T1000 (cell line): Measurements from ENCODE around the gene NDUFS1.
"Not testable (repeated sequence)": the region's sequence is repeated elsewhere in the genome, so short reads cannot be mapped to it uniquely, and the experiment has no call there.

Source experiments
- DNase-seq: peaks from one replicate; lab custom pipeline; 2025; ENCODE audit warnings: mixed read lengths; lab: John Stamatoyannopoulos, UW

Gene NDUFS1

GRCh38 chr2:206159346-206160124 is at the start of gene NDUFS1, which contains the start of gene EEF1B2:
NDUFS1 (minus strand) TSS chr2:206159444; CDS start chr2:206153678, 5,766 bp downstream.
EEF1B2 (plus strand) TSS chr2:206159895; CDS start chr2:206159980, 85 bp downstream.
- peak; percentile 90 for DNase-seq

GRCh38 chr2:206208900-206209299 is 49.7 kb upstream of the NDUFS1 start:
- DNase-seq, result no peak

GRCh38 chr2:206207316-206207715 is 48.1 kb upstream of the NDUFS1 start:
- not testable (repeated sequence) for DNase-seq

GRCh38 chr2:206204710-206205109 is 45.5 kb upstream of the NDUFS1 start:
- no peak for DNase-seq

- DNase-seq, result no peak
Measured at GRCh38 chr2:206203331-206203730, 44.1 kb upstream of the NDUFS1 start.

- no peak for DNase-seq
Measured at GRCh38 chr2:206202446-206202845, 43.2 kb upstream of the NDUFS1 start.

GRCh38 chr2:206201075-206201848 is 42.0 kb upstream of the NDUFS1 start:
- DNase-seq, result no peak

GRCh38 chr2:206198677-206199076 is 39.4 kb upstream of the NDUFS1 start:
- DNase-seq, result no peak

GRCh38 chr2:206193671-206194357 is 34.6 kb upstream of the NDUFS1 start:
- no peak for DNase-seq

GRCh38 chr2:206192157-206192556 is 32.9 kb upstream of the NDUFS1 start:
- DNase-seq, result no peak

- no peak for DNase-seq
Measured at GRCh38 chr2:206190689-206191088, 31.4 kb upstream of the NDUFS1 start.

GRCh38 chr2:206190111-206190510 is 30.9 kb upstream of the NDUFS1 start:
- DNase-seq, result no peak

- DNase-seq, result no peak
Measured at GRCh38 chr2:206189691-206190090, 30.4 kb upstream of the NDUFS1 start.

- not testable (repeated sequence) for DNase-seq
Measured at GRCh38 chr2:206181526-206181925, 22.3 kb upstream of the NDUFS1 start.

GRCh38 chr2:206176901-206177300 is 17.7 kb upstream of the NDUFS1 start:
- DNase-seq, result no peak

GRCh38 chr2:206176121-206176520 is 16.9 kb upstream of the NDUFS1 start:
- DNase-seq, result no peak

GRCh38 chr2:206173147-206173546 is 13.9 kb upstream of the NDUFS1 start:
- DNase-seq, result no peak

- not testable (repeated sequence) for DNase-seq
Measured at GRCh38 chr2:206171624-206172397, 12.6 kb upstream of the NDUFS1 start.

- not testable (repeated sequence) for DNase-seq
Measured at GRCh38 chr2:206168230-206168629, 9.0 kb upstream of the NDUFS1 start.

- peak; percentile 12 for DNase-seq
Measured at GRCh38 chr2:206164261-206164862, 5.1 kb upstream of the NDUFS1 start.

- DNase-seq, result no peak
Measured at GRCh38 chr2:206163251-206163880, 4.1 kb upstream of the NDUFS1 start.
